ENCODE data around the gene DPYD. TPM values are rescaled to one million over a fixed set of nuclear protein-coding genes. Genes with fewer than 3 reads are reported as not detected.

Gene DPYD
- total and polyA plus RNA-seq, 10 of the 15 experiments (the other 5 are each of a cell fraction or from before 2014, with no cell fraction given): 5.7 to 23.8 (median 10.2) TPM

DNA sequence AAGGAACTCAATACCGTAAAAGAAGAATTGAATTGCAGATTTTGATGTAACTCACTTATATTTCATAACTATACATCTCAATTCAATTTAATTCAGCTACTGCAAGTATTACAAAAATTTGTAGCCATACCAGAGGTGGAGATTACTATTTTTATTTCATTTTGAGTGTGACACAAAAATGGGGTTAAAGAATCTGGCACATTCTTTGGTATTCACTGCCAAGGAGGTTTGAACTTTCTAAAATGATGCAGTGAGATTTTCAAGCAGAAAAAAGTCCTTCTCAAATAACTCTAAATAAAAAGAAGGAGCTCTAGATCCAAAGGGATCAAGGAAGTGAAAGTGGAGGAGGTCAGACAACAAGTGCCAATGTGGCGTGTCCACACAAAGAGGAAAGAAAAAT is 569.0 kb downstream of the DPYD start:
- no peaks in the 10 kb centered on the region for H3K79me2 ChIP-seq (ENCODE audit: control insufficient read depth, insufficient read depth, low read length)
- no peak overlapping the region for H3K4me2 ChIP-seq (ENCODE audit: control insufficient read depth, insufficient read depth)
- ChIA-PET POLR2A (no interaction called here), CTCF (interaction anchor here (1.0 kb wide), 1 partner anchor 13 kb away, joined by 4 read pairs; no protein-coding TSS in a partner anchor), SMC1A (ENCODE audit: uncharacterized antibody, unreplicated experiment) (interaction anchor here (0.7 kb wide), 1 partner anchor 635 kb away, joined by 4 read pairs; no protein-coding TSS in a partner anchor), RAD21 (ENCODE audit: unreplicated experiment) (no interaction called here)
- ATAC-seq: no peak
- H3K27ac ChIP-seq (ENCODE audit: control insufficient read depth, insufficient read depth): no peak overlapping the region
- no peaks in the 10 kb centered on the region for H3K27me3 ChIP-seq (replicated peaks in 1 of 2; ENCODE audit: control insufficient read depth in 2 of 2, insufficient read depth in 2 of 2, low read length in 1 of 2)
- no peaks in the 10 kb centered on the region for H4K20me1 ChIP-seq (ENCODE audit: control insufficient read depth, insufficient read depth)
- no peaks in the 10 kb centered on the region for H3K9me3 ChIP-seq (replicated peaks; ENCODE audit: control insufficient read depth, insufficient read depth, low read length)
- TF ChIP-seq, protein P1, sequence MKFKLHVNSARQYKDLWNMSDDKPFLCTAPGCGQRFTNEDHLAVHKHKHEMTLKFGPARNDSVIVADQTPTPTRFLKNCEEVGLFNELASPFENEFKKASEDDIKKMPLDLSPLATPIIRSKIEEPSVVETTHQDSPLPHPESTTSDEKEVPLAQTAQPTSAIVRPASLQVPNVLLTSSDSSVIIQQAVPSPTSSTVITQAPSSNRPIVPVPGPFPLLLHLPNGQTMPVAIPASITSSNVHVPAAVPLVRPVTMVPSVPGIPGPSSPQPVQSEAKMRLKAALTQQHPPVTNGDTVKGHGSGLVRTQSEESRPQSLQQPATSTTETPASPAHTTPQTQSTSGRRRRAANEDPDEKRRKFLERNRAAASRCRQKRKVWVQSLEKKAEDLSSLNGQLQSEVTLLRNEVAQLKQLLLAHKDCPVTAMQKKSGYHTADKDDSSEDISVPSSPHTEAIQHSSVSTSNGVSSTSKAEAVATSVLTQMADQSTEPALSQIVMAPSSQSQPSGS (IDR thresholded peaks at IDR 0.05; ENCODE audit: low read length): no peak
- no peak overlapping the region for H3K4me3 ChIP-seq
- BruUV-seq (replicated peaks): no TSS peak
- FAIRE-seq: no peak
- 17% methylated on average over 2 of the region's 2 CpGs for WGBS (ENCODE audit: insufficient coverage, insufficient replicate concordance, low lambda C conversion rate, missing lambda C conversion rate)
- H3K4me1 ChIP-seq (ENCODE audit: control insufficient read depth, insufficient read depth, low read length): no peaks in the 10 kb centered on the region
- no peak overlapping the region for H3K9ac ChIP-seq (ENCODE audit: control insufficient read depth, insufficient read depth, low read length)
- no peak overlapping the region for H2AFZ ChIP-seq (ENCODE audit: control insufficient read depth, low read depth, low read length)
- intact Hi-C loops (cut with micrococcal nuclease; ENCODE audit: unreplicated experiment) (no loop called here), in situ Hi-C loops (cut with MboI) (no loop called here)
- no peak for DNase-seq (ENCODE audit: low read depth, low spot score)
- H3K36me3 ChIP-seq (ENCODE audit: control insufficient read depth in 2 of 2, insufficient read depth in 2 of 2, low read length in 1 of 2): no peaks in the 10 kb centered on the region

DNA sequence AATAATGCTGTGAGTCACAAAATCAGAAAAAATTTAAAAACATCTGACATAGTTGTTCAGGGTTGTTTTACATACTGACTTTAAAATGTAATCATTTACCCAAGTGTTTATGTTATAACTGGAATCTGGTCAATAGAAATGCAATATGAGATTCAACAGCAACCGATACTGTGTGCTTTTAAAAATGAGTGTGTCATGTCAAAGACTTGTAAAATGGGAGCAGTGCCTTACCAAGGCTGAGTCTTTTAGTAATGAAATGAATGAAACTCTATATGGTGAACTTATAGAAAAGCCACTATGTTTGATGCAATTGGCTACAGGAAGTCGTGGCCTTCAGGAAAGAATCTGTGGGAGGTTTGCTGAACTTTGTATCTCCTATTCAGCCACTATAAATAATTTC is 570.2 kb downstream of the DPYD start:
- intact Hi-C loops (cut with micrococcal nuclease; ENCODE audit: unreplicated experiment): no loop called here
- no peak overlapping the region for H3K4me3 ChIP-seq
- ChIA-PET RAD21 (ENCODE audit: unreplicated experiment) (no interaction called here), POLR2A (interaction anchor here (0.5 kb wide), 1 partner anchor 342 kb away, joined by 6 read pairs; no protein-coding TSS in a partner anchor), SMC1A (ENCODE audit: uncharacterized antibody, unreplicated experiment) (interaction anchor here (0.7 to 0.8 kb wide), 2 partner anchors 8 to 297 kb away, joined by 3 read pairs; no protein-coding TSS in a partner anchor), CTCF (interaction anchor here (0.5 to 1.2 kb wide), 3 partner anchors 8 to 175 kb away, joined by 3 to 4 read pairs (median 3); no protein-coding TSS in a partner anchor)
- no peaks in the 10 kb centered on the region for H3K36me3 ChIP-seq (ENCODE audit: control insufficient read depth in 2 of 2, insufficient read depth in 2 of 2, low read length in 1 of 2)
- H3K4me1 ChIP-seq (ENCODE audit: control insufficient read depth, insufficient read depth, low read length): no peaks in the 10 kb centered on the region
- no peak overlapping the region for H3K27ac ChIP-seq (ENCODE audit: control insufficient read depth, insufficient read depth)
- no peak overlapping the region for H2AFZ ChIP-seq (ENCODE audit: control insufficient read depth, low read depth, low read length)
- in situ Hi-C loops (cut with MboI): no loop called here
- no peaks in the 10 kb centered on the region for H3K9me3 ChIP-seq (replicated peaks; ENCODE audit: control insufficient read depth, insufficient read depth, low read length)
- H4K20me1 ChIP-seq (ENCODE audit: control insufficient read depth, insufficient read depth): no peaks in the 10 kb centered on the region
- DNase-seq (ENCODE audit: low read depth, low spot score) (no peak), ATAC-seq (no peak), FAIRE-seq (no peak)
- BruUV-seq (replicated peaks): no TSS peak
- no peak overlapping the region for H3K4me2 ChIP-seq (ENCODE audit: control insufficient read depth, insufficient read depth)
- no peak overlapping the region for H3K9ac ChIP-seq (ENCODE audit: control insufficient read depth, insufficient read depth, low read length)
- no peak for TF ChIP-seq NFYA (IDR thresholded peaks at IDR 0.05; ENCODE audit: borderline replicate concordance, low read depth, low read length)
- no peak for TF ChIP-seq NBN (IDR thresholded peaks at IDR 0.05)
- no peaks in the 10 kb centered on the region for H3K27me3 ChIP-seq (replicated peaks in 1 of 2; ENCODE audit: control insufficient read depth in 2 of 2, insufficient read depth in 2 of 2, low read length in 1 of 2)
- 17% methylated on average over 2 of the region's 2 CpGs for WGBS (ENCODE audit: insufficient coverage, insufficient replicate concordance, low lambda C conversion rate, missing lambda C conversion rate)
- H3K79me2 ChIP-seq (ENCODE audit: control insufficient read depth, insufficient read depth, low read length): no peaks in the 10 kb centered on the region

All from GM12878 (cell line).